Sciatic nerve (tissue), 2 donors: Measurements from ENCODE around the gene EML1. TPM values are rescaled to one million over a fixed set of nuclear protein-coding genes. Genes with fewer than 3 reads are reported as not detected.

ENCODE experiments used
- ATAC-seq: fragments of 200-7000 bp; cut with Tn5 transposase; one replicate; pipeline ENCODE4 v1.9.1; 2020; ENCODE audit warnings: mild to moderate bottlenecking, moderate library complexity
- DNase-seq: peaks from one replicate; pipeline ENCODE4 v3.0.0-alpha.2; 2020; ENCODE audit warnings: low spot score
- intact Hi-C: fragments of 100-400 bp; cut with DNase I; formaldehyde crosslinking; loops from one replicate; pipeline ENCODE4 v1.14.2; 2022
- total RNA-seq: library from RNA; stranded (reverse); fragmentation: NEBNext Ultra II Directional; extraction: Animal tissue kit (Norgen Biotek cat#: 25700); gene quantifications from one replicate; pipeline ENCODE4 v1.2.1, GENCODE V29; 2021
- donor health status: DM: no; HTN: no; CAD: no.
- donor health status: DM: no; HTN: no; CAD: no.

The EML1 gene
- total RNA-seq, 1 donor from 2014 or later = 59.0 TPM

DNA sequence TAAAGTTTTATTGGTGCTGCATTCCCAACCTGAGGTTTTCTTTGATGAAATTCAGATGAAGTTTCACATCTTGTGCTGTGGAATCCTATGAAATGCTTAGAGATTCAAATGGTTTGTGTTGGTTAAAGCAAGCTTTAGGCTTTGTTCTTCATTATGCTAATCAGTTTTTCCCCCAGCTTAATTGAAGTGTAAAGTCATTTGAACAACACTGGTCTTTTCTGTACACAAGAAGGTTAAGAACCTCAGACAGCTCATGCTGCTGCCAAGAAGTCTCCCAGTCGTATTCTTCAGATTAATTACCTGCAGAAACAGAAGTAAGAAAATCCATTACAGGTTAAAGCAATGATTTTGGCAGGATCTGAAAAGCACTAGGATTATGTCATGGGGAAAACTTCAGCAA, 48.9 kb downstream of the EML1 start:
- intact Hi-C loops = no loop called here
- DNase-seq (no peak), ATAC-seq (no peak)

DNA sequence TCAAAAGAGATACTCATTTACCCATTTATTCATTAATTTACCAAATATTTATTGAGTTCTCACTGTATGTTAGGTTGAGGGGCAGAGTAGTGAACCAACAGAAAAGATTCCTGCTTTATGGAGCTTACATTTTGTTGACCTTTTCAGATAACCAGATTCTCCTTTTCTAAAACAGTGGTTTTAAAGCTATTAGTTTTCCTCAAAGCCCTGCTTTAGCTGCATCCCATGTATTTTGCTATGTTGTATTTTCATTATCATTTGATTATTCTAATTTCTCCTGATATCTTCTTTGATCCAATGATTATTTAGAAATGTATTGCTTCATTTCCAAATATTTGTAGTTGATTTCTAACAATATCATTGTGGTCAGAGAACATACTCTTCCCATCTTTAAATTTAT, 53.6 kb downstream of the EML1 start:
- ATAC-seq (no peak), DNase-seq (no peak)
- intact Hi-C loops = no loop called here

DNA sequence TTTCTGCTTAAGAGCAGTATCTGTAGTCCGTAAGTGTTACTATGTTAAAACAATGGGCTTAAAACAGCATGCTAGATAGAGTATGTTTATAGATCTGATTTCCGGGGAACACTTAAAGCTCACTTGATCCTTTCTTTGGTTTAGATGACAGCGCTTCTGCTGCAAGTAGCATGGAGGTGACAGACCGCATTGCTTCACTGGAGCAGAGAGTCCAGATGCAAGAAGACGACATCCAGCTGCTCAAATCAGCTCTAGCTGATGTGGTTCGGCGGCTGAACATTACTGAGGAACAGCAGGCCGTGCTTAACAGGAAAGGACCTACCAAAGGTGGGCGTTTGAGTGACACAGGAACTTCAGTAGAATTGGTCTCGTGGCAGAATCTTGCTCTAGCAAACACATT, 57.5 kb downstream of the EML1 start:
- intact Hi-C loops = no loop called here
- DNase-seq = no peak
- no peak for ATAC-seq

DNA sequence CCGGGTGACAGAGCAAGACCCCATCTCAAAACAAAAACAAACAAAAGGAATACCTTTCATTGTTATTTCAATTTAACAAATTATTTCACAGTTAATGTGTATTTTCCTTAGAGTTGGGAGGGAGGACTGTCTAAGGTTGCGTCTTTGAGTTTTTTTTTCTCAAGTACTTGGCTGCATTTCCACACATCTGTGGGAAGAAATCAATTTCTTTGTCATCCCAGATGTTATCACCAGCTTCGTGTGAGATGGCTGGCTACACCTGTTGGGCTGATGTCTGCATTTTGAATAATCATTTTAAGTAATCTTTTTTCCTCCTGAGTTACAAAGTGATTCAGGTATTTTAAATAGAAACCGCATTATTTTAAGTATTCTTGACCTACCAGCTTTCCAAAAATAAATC, 59.4 kb downstream of the EML1 start:
- DNase-seq = no peak
- intact Hi-C loops = no loop called here
- peak; percentile 13 for ATAC-seq

DNA sequence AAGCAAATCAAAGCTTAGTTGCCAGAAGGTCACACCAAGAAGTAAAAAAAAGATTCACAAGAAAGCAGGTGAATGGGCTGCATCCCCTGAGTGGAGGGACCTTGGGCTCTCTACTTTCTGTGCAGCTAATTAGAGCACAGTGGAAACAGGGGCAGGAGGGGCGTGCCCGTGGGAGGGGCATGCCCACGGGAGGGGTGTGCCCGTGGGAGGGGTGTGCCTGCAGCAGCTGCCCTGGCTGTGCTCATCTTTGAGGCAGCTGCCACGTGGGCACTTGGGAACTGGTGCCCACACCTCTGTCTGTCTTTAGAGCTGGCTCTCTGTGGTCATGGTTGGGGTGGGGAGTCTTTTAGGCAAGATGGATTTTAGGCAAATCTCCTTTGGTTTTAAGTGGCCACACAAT, 60.0 kb downstream of the EML1 start:
- intact Hi-C loops = no loop called here
- no peak for DNase-seq
- ATAC-seq = peak; percentile 78

DNA sequence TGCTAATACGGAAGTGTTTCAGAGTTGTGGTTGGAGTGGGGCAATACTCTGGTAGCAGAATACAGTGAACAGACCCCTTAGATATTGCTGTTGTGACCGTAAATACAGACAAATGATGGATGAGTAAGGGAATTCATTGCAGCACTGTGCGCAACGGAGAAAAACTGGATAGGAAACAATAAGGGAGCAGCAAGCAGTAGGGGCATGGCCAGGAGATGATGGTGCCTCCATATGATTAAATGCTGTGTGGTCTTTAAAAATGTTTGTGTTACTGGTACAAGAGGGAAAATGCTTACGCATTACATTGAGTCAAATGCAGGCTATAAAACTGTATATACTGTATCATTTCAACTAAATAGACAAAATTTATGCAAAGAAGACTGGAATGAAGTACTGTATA, 61.6 kb downstream of the EML1 start:
- intact Hi-C loops = no loop called here
- ATAC-seq = no peak
- no peak for DNase-seq

DNA sequence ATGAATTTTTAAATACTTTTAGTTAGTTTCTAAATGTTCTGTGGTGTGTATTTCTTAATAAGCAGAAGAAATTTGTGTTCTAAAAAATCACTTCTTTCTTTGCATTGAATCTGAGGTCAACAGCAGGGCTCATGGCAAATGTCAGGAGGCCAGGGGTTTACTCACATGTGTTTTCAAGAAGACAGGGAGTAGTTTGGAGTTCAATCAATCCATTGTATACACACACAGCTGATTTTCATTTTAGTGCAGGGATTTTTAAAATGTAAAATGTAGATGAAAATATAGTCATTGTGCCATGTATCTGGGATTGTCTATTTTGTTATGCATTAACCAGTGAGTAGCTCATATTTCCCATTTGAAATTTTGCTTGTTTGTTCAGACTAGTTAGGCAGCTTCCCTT, 62.1 kb downstream of the EML1 start:
- intact Hi-C loops = no loop called here
- no peak for ATAC-seq
- DNase-seq = no peak

DNA sequence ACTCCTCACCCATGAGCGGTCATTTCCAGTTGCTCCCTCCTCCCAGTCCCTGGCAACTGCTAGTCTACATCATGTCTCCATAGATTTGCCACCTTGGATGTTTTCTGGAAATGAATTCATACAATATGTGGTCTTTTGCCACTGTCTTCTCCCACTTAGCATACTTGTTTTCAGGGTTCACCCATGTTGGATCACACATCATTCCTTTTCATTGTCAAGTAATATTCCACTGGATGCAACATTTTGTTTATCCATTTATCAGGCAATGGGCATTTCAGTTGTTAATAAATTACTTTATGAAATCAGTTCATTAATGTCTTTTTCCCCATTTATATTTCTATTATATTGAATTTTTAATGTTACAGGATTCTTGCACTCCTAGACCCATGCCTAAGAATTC, 64.3 kb downstream of the EML1 start:
- intact Hi-C loops = no loop called here
- ATAC-seq = no peak
- DNase-seq = no peak

DNA sequence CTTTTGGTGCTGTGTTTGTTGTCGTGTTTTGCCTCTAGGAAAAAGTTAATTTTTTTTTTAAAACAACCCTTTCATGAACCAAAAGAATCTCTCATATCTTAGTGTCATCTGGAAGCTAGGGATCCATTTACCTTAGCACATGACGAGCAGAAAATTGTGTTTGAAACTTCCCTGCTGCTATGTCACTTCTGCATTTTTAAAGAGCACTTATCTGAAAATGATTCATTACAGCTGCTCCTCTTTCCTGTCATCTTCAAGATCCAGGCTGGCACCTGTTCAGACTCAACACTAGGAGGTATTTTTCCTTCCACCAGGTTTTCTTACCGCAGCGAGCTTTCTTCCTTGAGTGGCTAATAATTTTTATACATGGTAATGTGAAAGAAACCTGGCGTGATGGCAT, 67.0 kb downstream of the EML1 start:
- intact Hi-C loops = no loop called here
- ATAC-seq = no peak
- no peak for DNase-seq

DNA sequence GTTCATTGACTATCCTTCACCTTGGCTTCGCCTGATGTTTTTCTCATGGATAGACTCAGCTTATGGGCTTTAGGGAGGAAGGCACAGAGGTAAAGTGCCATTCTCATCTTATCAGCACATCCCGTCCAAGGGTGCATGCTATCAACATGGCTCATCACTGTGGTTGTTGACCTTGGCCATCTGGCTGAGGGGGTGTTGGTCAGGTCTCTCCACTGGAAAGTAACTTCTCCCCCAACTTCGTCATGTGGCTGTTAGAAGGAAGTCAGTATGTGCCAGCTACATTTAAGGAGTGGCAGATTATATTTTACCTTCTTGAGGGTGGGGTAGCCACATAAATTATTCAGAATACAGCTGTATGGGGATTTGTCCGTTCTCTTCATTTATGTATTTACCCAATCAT, 68.9 kb downstream of the EML1 start:
- intact Hi-C loops = no loop called here
- DNase-seq (no peak), ATAC-seq (peak; percentile 36)

DNA sequence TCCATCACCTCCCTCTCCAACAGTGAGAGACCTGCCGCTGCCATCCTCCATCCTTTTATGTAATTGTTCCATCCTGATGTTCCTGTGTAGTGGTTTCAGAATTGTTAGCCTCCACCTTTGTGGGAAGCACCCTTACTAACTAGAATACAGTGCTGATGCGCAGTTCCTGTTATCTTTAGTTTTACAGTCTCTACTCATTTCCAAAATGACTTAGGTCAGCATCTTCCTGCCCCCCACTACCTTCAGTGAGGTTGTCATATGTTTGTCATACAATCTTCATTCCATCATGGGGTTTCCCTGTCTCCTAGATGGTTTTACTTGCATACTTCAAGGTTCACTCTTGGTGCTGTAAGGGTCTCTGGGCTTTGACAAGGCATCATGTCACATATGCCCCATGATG, 69.8 kb downstream of the EML1 start:
- intact Hi-C loops = no loop called here
- no peak for ATAC-seq

DNA sequence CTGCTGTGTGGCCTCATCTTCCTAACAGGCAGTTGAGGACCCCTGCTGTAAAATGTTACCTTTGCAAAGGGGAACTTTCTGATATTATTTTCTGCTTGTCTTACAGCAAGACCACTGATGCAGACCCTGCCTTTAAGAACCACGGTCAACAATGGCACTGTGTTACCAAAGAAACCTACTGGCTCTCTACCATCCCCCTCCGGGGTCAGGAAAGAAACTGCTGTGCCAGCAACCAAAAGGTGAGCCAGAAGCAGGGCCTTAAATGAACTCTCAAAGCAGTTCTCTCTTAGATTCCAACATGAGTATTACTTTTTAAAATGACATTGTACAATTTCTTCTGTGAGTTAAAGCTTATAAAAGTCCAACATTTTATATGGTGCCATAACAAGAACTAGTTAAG, 72.2 kb downstream of the EML1 start:
- no peak for DNase-seq
- intact Hi-C loops = no loop called here
- ATAC-seq = no peak

More for the DNA sequence above, 69.8 kb downstream of the EML1 start:
- no peak for DNase-seq

DNA sequence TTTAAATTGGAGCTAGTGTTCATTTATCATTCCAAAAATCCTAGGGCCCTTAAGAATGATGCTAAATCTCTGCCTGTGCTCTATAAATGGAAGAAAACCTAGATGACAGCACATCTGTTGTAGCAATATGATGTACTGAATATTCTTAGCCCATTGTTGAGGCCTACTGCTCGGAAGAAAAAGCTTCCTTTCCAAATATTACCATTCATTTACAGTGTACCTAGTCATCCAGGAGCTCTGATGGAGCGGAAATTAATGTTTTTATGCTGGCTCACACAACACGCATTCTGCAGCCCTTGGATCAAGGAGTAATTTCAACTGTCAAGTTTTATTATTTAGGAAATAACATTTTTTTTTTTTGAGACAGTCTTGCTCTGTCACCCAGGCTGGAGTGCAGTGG, 77.4 kb downstream of the EML1 start:
- intact Hi-C loops = no loop called here
- ATAC-seq = no peak
- DNase-seq = no peak

DNA sequence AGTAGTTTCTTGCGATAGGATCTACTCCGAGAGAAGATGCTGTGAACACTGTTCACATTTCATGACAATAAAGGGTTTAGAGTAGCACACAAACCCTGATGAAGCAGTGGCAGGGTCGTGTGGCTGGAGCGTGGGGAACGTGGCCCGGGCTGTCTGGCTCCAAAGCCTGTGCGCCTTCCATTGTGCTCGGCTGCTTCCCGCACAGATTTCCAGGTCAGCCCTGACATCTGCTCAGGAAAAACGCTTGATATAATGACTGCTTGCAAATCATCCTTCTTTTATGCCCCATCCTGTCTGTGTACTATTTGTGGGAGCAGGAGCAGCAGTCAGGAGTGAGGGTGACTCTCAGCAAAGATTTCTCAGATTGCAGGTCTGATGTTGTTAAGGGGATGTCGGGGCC, 78.6 kb downstream of the EML1 start:
- no peak for ATAC-seq
- no peak for DNase-seq
- intact Hi-C loops = no loop called here

DNA sequence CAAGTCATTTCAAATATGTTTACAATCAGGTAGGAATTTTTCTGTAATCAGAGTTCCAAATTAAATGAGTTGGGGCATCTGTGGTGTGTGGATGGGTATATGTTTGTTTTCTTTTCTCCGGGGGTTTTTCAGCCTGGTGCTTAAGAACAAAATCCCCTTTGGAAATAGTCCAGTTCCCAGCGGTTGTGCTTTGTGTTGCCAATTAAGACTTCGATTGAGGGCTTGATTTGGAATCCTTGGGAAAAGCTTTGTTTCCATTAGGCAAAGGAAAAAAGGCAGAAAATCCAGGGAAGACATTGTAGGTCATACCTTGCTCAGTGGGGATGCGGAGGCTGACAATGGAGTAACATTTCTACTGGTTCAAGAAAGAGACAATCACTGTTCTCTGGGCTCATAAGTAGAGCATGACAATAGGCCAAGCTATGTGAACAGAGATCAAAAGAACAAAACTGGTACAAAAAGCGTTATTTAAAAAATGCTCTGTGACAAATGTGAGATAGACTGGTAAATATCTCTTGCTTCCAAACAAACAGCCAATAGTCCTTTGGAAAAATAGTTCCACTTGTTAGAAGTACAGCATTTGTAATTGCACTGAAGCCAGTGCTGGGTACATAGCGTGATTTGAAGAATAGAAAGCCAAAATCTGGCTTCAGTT, 79.7 kb downstream of the EML1 start:
- DNase-seq = no peak
- intact Hi-C loops = no loop called here
- ATAC-seq = no peak

DNA sequence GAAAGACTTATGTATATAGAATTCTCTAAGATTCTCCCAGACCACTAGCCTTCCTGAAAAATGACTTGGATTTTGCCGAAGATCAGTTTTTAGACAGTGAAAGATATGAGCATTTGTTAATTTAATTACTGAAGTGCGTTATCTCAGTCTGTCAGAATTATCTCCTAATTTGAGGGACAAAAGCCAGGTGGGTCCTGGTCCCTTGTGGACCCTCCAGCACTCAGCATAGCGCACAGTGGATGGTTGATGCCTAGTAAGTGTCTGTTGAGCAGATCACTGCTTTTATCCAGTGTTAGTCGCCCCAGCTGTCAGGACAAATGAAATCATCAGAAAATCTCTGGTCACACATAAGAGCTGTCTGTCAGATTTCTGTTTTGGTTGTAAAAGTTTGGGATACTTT, 80.4 kb downstream of the EML1 start:
- DNase-seq (no peak), ATAC-seq (no peak)
- intact Hi-C loops = no loop called here

DNA sequence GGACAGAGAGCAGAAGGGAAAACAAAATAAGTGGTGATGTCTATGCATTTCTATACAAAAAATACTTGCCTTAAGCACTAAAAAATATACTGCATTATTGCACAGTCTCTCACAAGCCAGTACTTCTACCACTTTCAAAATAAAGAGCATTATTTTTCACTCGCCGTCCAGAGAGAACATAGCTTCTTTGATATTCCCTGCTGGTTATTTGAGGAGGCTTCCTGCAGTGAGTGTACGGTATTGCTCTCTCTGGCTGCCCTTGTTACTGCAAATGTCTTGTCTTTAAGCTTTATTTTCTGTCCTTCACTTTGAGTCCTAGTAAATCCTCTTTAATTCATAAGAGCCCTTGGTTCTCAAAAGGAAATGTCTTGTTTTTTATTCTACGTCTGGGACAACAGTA, 81.1 kb downstream of the EML1 start:
- DNase-seq (no peak), ATAC-seq (no peak)
- intact Hi-C loops = no loop called here

DNA sequence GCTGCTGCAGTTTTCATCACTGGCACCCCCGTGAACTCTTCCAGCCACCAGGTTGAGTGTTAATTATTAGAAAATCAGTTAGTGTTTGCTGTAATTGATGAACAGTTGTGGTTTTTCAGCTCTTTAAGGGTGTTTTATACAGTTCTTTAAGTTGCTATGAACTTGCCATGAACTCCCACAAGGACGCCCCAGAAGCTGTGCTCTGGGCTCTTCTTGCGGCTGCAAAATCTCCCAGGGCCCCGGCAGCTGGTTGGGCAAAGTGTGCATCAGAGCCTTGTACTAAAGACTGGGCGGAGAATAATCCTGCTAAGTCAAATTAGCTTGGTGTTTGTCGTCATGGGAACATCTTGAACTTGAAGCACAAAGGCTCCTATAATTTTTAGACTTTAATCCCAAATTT, 82.2 kb downstream of the EML1 start:
- intact Hi-C loops = no loop called here
- ATAC-seq (peak; percentile 51), DNase-seq (no peak)

DNA sequence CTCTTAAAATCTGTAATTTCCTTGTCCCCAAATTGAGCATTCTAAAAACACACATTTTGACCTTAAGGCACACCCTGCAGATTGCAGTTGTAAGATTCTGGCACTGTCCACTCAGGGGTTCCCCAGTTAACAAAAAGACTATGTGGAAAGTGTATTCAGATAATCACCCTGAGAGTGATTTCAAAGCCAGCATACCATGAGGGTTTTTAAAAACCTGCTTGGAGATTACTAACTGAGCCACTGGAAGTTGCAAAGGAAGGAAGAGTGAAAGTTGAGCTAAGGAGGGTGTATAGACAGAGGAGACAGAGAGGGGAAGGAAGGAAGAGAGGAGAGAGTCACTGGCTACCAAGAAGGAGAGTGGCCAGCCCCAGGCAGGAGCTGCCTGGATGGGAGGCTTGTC, 82.6 kb downstream of the EML1 start:
- intact Hi-C loops = no loop called here
- ATAC-seq (no peak), DNase-seq (no peak)

DNA sequence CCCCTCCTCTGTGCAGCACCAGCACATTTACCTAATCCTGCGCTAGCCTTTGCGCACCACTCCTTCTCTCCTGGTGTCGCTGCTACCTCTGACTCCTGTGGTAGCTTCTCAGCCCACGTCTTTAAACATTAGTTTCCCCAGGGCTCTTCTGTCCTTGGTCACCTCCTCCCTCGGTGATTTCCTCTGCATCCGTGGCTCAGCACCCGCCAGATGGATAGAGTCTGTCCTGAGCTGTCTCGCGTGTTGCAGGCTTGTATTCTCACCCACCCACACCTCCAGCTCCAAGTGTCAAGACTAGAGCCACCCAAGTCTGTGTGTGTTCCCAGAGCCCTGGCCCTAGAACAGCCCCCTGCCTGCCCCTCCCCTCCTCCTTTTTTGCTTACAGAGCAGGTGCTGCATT, 83.2 kb downstream of the EML1 start:
- ATAC-seq (no peak), DNase-seq (no peak)
- intact Hi-C loops = no loop called here

DNA sequence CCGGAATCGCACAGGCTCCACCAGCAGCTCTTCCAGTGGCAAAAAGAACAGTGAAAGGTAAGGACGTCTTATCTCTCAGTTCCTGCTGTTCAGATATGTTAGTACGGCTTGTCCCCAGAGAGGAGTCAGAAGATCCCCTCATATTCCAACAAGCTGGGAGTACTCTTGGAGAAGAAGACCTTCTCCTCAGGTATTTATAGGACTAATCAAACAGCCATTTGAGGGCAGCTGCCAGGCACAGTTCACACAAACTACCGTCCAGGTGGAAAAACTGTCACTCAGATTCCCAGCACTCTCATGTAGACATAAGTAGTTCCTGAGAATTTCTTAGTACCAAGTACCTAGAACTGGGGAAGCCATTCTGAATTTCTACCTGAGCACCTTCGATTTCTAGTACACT, 85.3 kb downstream of the EML1 start:
- DNase-seq (no peak), ATAC-seq (no peak)
- intact Hi-C loops = no loop called here
